AG04449 (cell line): ENCODE measurements around the gene CALR.
"Not testable (repeated sequence)": the region's sequence is repeated elsewhere in the genome, so short reads cannot be mapped to it uniquely, and the experiment has no call there.

Experiments
- CTCF ChIA-PET: fragments of 350-600 bp; formaldehyde crosslinking; extraction: SDS; loops from one replicate; lab custom pipeline; 2021; ENCODE audit warnings: antibody characterized with exemption; lab: Yijun Ruan, JAX
- POLR2A ChIA-PET: fragments of 400-600, 350-600 bp; formaldehyde crosslinking; extraction: SDS; loops from one replicate; lab custom pipeline; 2020; ENCODE audit warnings: antibody characterized with exemption, inconsistent platforms; lab: Yijun Ruan, JAX
- DNase-seq: peaks from one replicate; pipeline ENCODE4 v3.0.0-alpha.2; 2010; ENCODE audit warnings: low read depth, low spot score
- H3K4me3 ChIP-seq: 2 replicates; pipeline ENCODE4 v1.5.1; 2011; ENCODE audit warnings: low read depth, mild to moderate bottlenecking, control low read depth, low read length
- CTCF ChIP-seq: IDR thresholded peaks from one replicate; pipeline ENCODE4 v1.5.1; 2011; ENCODE audit warnings: mild to moderate bottlenecking, moderate library complexity, low read length, control low read depth, inconsistent platforms; ENCODE audit not compliant: insufficient read depth; ENCODE audit errors: missing control alignments

Gene CALR

GRCh38 chr19:12948612-12949362 lies 10.4 kb downstream of the CALR start:
- TF ChIP-seq CTCF, result no peak
- ChIA-PET CTCF (interaction anchor here (1.0 to 4.0 kb wide), 3 partner anchors 16 to 153 kb away, joined by 3 to 29 read pairs (median 3); no protein-coding TSS in a partner anchor), POLR2A (no interaction called here)
- no peak overlapping the region for H3K4me3 ChIP-seq
- DNase-seq, result no peak

- DNase-seq, result no peak
- POLR2A ChIA-PET, result no interaction called here
- CTCF ChIA-PET, result interaction anchor here (1.6 kb wide), 1 partner anchor 16 kb away, joined by 6 read pairs; no protein-coding TSS in a partner anchor
- TF ChIP-seq CTCF, result no peak
- H3K4me3 ChIP-seq, result no peak overlapping the region
Observed at GRCh38 chr19:12949363-12950283, 11.2 kb downstream of the CALR start.

GRCh38 chr19:12952050-12952449 lies 13.6 kb downstream of the CALR start:
- H3K4me3 ChIP-seq, DNase-seq: not testable (repeated sequence)
- ChIA-PET CTCF (interaction anchor here (5.8 kb wide), 1 partner anchor 13 kb away, joined by 84 read pairs; no protein-coding TSS in a partner anchor), POLR2A (interaction anchor here (1.7 kb wide), 1 partner anchor 19 kb away, joined by 4 read pairs; the partner anchor contains the start of gene FARSA)

GRCh38 chr19:12952488-12953137 lies 14.2 kb downstream of the CALR start:
- CTCF ChIA-PET, result interaction anchor here (1.0 to 5.8 kb wide), 2 partner anchors 13 to 141 kb away, joined by 3 to 84 read pairs; no protein-coding TSS in a partner anchor
- DNase-seq, result no peak

GRCh38 chr19:12953138-12953798 lies 14.9 kb downstream of the CALR start:
- DNase-seq, result no peak
- H3K4me3 ChIP-seq, result no peak overlapping the region
- ChIA-PET CTCF (interaction anchor here (1.0 to 5.8 kb wide), 2 partner anchors 12 to 141 kb away, joined by 3 to 84 read pairs; no protein-coding TSS in a partner anchor), POLR2A (interaction anchor here (0.6 to 2.1 kb wide), 4 partner anchors 12 to 195 kb away, joined by 3 to 6 read pairs (median 4); partner anchors contain the start of gene FARSA)
- no peak for TF ChIP-seq CTCF

More at GRCh38 chr19:12952488-12953137, 14.2 kb downstream of the CALR start:
- no peak overlapping the region for H3K4me3 ChIP-seq
- POLR2A ChIA-PET, result interaction anchor here (0.6 to 2.1 kb wide), 4 partner anchors 13 to 195 kb away, joined by 3 to 6 read pairs (median 4); partner anchors contain the start of gene FARSA
- no peak for TF ChIP-seq CTCF
